Thyroid gland (tissue), 4 donors: ENCODE results near the gene ERBB2.

Source experiments
- POLR2A ChIP-seq, 2 donors: fragments of 450-650 bp; IDR thresholded peaks; one replicate each; pipeline ENCODE4 v1.6.1; 2017; ENCODE audit warnings: antibody characterized with exemption in 2 of 2, mild to moderate bottlenecking in 2 of 2, moderate library complexity in 1 of 2
- TF ChIP-seq, protein P1 (sequence below), 6 experiments: fragments of 200-600 bp in 3 of 6; fragments of 450-650 bp in 3 of 6; sonication (generic) in 3 of 6; IDR thresholded peaks; one replicate each; pipeline ENCODE4 v1.5.1; 2016 to 2019; ENCODE audit warnings: antibody characterized with exemption in 6 of 6, mild to moderate bottlenecking in 2 of 6, inconsistent platforms in 1 of 6, moderate library complexity in 1 of 6

GRCh38 chr17:39658346-39658745, 41.5 kb upstream of the ERBB2 start:
- no peak for TF ChIP-seq POLR2A (IDR thresholded peaks at IDR 0.05)
- TF ChIP-seq, protein P1, sequence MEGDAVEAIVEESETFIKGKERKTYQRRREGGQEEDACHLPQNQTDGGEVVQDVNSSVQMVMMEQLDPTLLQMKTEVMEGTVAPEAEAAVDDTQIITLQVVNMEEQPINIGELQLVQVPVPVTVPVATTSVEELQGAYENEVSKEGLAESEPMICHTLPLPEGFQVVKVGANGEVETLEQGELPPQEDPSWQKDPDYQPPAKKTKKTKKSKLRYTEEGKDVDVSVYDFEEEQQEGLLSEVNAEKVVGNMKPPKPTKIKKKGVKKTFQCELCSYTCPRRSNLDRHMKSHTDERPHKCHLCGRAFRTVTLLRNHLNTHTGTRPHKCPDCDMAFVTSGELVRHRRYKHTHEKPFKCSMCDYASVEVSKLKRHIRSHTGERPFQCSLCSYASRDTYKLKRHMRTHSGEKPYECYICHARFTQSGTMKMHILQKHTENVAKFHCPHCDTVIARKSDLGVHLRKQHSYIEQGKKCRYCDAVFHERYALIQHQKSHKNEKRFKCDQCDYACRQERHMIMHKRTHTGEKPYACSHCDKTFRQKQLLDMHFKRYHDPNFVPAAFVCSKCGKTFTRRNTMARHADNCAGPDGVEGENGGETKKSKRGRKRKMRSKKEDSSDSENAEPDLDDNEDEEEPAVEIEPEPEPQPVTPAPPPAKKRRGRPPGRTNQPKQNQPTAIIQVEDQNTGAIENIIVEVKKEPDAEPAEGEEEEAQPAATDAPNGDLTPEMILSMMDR (IDR thresholded peaks at IDR 0.05) = no peak
